DMS 273 (cell line): Measurements from ENCODE around the gene SLC29A2.
"Not testable (repeated sequence)": the region's sequence is repeated elsewhere in the genome, so short reads cannot be mapped to it uniquely, and the experiment has no call there.

Experiments
- DNase-seq: peaks from one replicate; lab custom pipeline; 2025; ENCODE audit not compliant: unreplicated experiment; lab: John Stamatoyannopoulos, UW

The SLC29A2 gene

GRCh38 chr11:66334605-66335442 is 36.7 kb downstream of the SLC29A2 start:
- peak; percentile 78 for DNase-seq

DNA sequence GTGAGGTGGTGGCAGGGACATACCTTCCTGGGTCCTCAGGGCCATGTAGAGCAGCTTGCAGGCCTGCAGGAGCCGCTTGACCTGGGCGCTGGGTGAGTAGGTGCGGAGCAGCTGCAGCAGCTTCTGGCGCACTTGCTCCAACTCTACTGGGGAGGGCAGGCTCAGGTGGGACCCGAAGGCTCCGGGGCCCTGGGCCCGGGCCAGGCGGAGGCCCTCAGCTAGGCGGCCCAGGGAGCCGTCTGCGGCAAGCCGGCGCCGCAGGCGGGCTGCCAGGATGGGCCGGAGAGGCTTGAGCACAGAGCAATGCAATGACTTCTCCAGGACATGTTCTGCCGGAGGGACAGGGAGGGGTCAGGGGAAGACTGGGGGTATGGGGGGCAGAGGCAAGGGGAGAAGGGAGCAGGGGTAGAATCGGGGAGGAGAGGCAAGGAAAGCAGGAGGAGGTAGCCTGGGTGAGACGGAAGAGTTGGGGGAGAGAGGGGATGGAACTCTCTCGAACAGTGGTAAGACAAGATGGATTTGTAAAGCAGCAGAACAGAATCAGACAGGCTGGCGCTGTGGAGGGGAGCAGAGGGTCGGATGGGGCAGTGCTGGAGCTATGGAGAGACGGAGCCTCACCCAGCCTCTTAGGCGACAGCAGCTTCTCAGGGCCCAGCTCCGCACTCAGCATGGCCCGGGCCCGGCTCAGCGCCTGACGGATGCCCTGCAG is 37.5 kb downstream of the SLC29A2 start:
- DNase-seq, result peak; percentile 54

- no peak for DNase-seq
Measured at GRCh38 chr11:66333220-66333877, 38.2 kb downstream of the SLC29A2 start.

DNA sequence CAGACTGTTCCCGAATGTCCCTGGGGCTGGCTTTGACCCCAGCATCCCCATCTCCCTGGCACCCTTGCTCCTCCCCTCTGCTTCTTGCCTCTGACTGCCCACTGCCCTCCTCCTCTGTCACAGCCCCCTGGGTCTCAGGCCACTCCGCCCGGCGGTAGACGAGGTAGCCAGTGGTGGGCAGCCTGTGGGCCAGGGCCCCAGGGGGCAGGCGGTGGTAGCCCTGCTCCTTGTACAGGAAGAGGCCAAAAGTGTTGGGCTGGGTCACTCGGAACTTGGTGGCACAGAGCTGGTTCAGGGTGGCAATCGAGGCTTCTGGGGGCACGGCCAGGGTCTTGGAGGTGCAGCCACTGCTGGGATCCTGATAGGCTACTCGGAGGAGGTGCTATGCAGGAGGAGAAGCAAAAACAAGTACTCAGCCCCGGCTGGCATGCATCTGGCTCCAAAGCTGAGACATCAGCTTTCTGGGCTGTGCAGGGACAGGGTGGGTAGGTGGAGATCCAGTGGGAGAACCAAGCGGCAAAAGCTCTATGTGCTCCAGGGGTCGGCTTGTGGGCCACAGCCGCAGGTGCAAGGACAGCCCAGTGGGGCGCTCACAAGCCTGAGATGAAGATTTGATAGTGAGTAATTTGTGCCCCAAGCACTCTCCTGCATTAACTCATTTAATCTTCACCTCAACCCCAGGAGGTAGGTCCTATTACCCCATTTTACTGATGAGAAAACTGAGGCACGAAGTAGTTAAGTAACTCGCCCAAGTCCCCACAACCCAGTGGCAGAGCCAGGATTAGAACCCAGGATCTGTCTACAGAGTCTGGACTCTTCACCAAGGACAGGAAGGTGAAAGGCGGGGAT is 39.0 kb downstream of the SLC29A2 start:
- DNase-seq, result no peak

- no peak for DNase-seq
Measured at GRCh38 chr11:66331542-66332370, 39.8 kb downstream of the SLC29A2 start.

DNA sequence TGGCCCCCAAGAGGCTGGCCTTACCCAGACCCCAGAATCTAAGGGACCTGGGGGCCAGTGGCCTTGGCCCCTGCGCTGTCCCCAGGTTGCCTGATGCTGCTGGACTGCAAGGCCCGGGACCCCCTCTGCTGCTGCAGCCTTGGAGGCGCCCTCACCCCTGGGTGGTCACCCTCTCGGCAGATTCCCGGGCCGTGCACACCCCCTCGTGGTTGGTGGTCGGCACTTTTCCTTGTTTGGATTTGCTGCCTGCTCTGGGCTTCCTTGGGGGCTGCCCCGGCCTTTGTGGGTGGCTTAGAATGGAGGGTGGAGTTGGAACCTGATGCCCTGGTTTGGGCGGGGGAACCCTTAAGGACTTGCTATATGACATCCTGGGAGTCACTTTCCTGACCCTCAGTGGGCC is 40.6 kb downstream of the SLC29A2 start:
- DNase-seq, result no peak

DNA sequence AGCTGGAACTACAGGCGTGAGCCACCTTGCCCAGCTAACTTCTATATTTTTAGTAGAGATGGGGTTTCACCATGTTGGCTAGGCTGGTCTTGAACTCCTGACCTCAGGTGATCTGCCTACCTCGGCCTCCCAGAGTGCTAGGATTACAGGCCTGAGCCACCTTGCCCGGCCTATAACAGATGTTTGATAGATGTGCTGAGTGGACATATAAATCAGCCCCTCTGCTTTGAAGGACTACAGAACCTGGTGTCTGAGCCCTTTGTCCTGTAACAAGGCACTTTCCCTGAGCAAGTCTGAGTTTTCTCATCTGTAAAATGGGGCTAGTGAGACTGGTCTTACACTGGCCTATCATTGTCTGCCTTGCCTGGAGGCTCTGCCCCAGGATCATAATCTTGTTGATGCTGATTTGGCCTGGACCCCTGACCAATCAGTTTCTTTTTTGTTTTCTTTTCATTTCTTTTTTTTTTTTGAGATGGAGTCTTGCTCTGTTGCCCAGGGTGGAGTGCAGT is 42.3 kb downstream of the SLC29A2 start:
- DNase-seq, result no peak

GRCh38 chr11:66328302-66329144 is 43.0 kb downstream of the SLC29A2 start:
- DNase-seq, result peak; percentile 83

- DNase-seq, result no peak
Measured at GRCh38 chr11:66328031-66328301, 43.6 kb downstream of the SLC29A2 start.

GRCh38 chr11:66327171-66328030 is 44.2 kb downstream of the SLC29A2 start:
- no peak for DNase-seq

- DNase-seq, result peak; percentile 50
Measured at GRCh38 chr11:66326261-66327111, 45.1 kb downstream of the SLC29A2 start.

GRCh38 chr11:66325263-66325671 is 46.3 kb downstream of the SLC29A2 start:
- peak; percentile 94 for DNase-seq

DNA sequence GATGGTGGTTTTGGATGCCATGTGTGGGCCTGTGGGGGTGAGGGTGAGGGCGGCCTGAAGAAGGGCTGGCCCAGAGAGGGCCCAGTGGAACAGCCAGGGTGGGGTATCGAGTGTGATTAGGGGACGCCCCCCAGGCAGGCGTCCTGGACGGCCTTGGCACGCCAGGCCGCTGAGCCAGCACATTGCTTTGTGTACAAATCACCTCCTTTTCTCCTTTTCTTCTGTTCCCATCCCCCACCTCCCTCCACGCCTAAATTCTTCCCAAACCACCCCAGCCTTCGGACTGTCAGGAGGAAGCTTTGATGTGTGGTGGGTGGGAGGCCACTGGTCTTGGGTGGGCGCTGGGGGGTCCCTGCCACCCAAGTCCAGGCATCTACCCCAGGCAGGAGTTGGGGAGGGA is 46.9 kb downstream of the SLC29A2 start:
- DNase-seq, result peak; percentile 54

GRCh38 chr11:66323684-66324083 is 47.9 kb downstream of the SLC29A2 start:
- DNase-seq, result no peak

DNA sequence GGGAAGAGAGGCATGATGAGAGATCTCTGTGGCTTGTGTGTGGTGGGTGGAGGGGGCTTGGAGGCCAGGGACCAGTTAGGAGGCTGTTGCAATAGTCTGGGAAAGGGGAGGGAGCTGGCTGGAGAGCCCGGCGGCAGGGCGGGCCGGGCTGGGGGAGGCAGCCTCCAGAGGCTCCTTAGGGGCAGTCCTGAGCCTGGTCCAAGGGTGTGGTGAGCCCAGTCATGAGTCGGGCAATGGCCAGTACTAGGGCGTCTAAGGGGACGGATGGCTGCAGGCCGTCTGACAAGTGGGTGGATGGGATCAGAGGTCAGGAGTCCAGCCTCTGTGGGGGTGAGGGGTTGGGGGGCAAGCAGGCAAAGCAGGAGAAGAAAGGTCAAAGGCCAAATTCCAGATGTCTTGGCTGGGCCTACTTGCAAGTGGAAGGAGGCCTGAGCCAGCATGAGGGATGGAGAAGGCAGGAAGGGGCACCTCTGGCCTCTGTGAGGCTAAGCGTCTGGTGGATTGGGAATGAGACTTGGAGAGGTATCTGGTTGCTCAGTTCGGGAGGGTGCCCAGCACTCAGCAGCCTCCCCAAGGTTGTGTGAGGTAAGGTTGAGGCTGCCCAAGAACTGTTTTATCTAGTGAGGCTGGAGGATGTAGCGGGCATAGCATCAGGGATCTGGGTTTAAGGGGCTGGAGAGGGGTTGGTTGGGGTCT is 48.7 kb downstream of the SLC29A2 start:
- DNase-seq, result no peak

- DNase-seq, result no peak
Measured at GRCh38 chr11:66321606-66322005, 50.0 kb downstream of the SLC29A2 start.

- not testable (repeated sequence) for DNase-seq
Measured at GRCh38 chr11:66320748-66321147, 50.8 kb downstream of the SLC29A2 start.
